Subcutaneous abdominal adipose tissue (tissue), 5 donors: ENCODE measurements around the gene GPR17.
A peak's percentile ranks its signal among the peaks of the same experiment; 100 is the strongest.

Experiments used
- H3K27ac ChIP-seq: one replicate; pipeline ENCODE4 v1.7.0; 2013; ENCODE audit warnings: low read depth, mild to moderate bottlenecking, inconsistent platforms, low read length, moderate library complexity
- H3K27me3 ChIP-seq, 5 donors: one replicate each; pipeline ENCODE4 v1.7.0; 2013; ENCODE audit warnings: low read length in 5 of 5, inconsistent platforms in 1 of 5; ENCODE audit not compliant: control insufficient read depth in 5 of 5, insufficient read depth in 4 of 5
- H3K36me3 ChIP-seq, 5 donors: one replicate each; pipeline ENCODE4 v1.7.0; 2013; ENCODE audit warnings: low read length in 5 of 5; ENCODE audit not compliant: control insufficient read depth in 5 of 5, insufficient read depth in 5 of 5
- H3K4me1 ChIP-seq, 5 donors: one replicate each; pipeline ENCODE4 v1.7.0; 2013; ENCODE audit warnings: low read length in 5 of 5, mild to moderate bottlenecking in 3 of 5, moderate library complexity in 1 of 5; ENCODE audit not compliant: control insufficient read depth in 5 of 5, insufficient read depth in 5 of 5
- H3K4me3 ChIP-seq, 5 donors: one replicate each; pipeline ENCODE4 v1.7.0; 2013; ENCODE audit warnings: low read length in 5 of 5, low read depth in 1 of 5
- H3K9ac ChIP-seq, 5 donors: one replicate each; pipeline ENCODE4 v1.7.0; 2013; ENCODE audit warnings: low read length in 5 of 5, mild to moderate bottlenecking in 4 of 5, moderate library complexity in 3 of 5
- H3K9me3 ChIP-seq, 5 donors: one replicate each; pipeline ENCODE4 v1.7.0; 2013; ENCODE audit warnings: low read length in 5 of 5; ENCODE audit not compliant: control insufficient read depth in 5 of 5
- donor health status: healthy.
- donor health status: healthy.
- donor health status: healthy.
- donor health status: healthy.
- donor health status: healthy.

GPR17 gene

GRCh38 chr2:127685410-127686080, 39.6 kb downstream of the GPR17 start:
- Histone ChIP-seq H3K4me3 (no peak overlapping the region), H3K27ac (no peak overlapping the region), H3K9ac (no peak overlapping the region), H3K27me3 (no peaks in the 10 kb centered on the region), H3K36me3 (no peaks in the 10 kb centered on the region), H3K9me3 (peaks cover 0 to 8% (median under 1%) of the 10 kb centered on the region in 5 donors), H3K4me1 (peaks cover 0 to 34% (median 23%) of the 10 kb centered on the region in 5 donors)

- Histone ChIP-seq H3K36me3 (no peaks in the 10 kb centered on the region), H3K4me1 (peaks cover 0 to 6% (median 6%) of the 10 kb centered on the region in 5 donors), H3K27ac (no peak overlapping the region), H3K9ac (no peak overlapping the region), H3K9me3 (peaks cover 0 to 10% (median 4%) of the 10 kb centered on the region in 5 donors), H3K27me3 (no peaks in the 10 kb centered on the region), H3K4me3 (no peak overlapping the region)
Observed at GRCh38 chr2:127688405-127688804, 42.5 kb downstream of the GPR17 start.

- Histone ChIP-seq H3K36me3 (no peaks in the 10 kb centered on the region), H3K9me3 (peaks cover 0 to 10% (median 4%) of the 10 kb centered on the region in 5 donors), H3K4me3 (no peak overlapping the region), H3K9ac (no peak overlapping the region), H3K4me1 (peaks cover 0 to 7% (median 5%) of the 10 kb centered on the region in 5 donors), H3K27me3 (no peaks in the 10 kb centered on the region), H3K27ac (no peak overlapping the region)
Observed at GRCh38 chr2:127690696-127691095, 44.7 kb downstream of the GPR17 start.

- H3K27me3 ChIP-seq: no peaks in the 10 kb centered on the region
- no peaks in the 10 kb centered on the region for H3K36me3 ChIP-seq
- peak overlapping the region; percentile 70 for H3K27ac ChIP-seq
- H3K4me3 ChIP-seq: peak overlapping the region in 2 of 5 donors; percentile 51 to 60
- H3K9ac ChIP-seq: peak overlapping the region in 1 of 5 donors; percentile 37
- peaks cover 0 to 9% (median 5%) of the 10 kb centered on the region in 5 donors for H3K4me1 ChIP-seq
- peaks cover 0 to 10% (median 4%) of the 10 kb centered on the region in 5 donors for H3K9me3 ChIP-seq
Observed at GRCh38 chr2:127694986-127695385, 49.0 kb downstream of the GPR17 start.

- Histone ChIP-seq H3K27ac (peak overlapping the region; percentile 70), H3K4me1 (peaks cover 2 to 15% (median 10%) of the 10 kb centered on the region in 5 donors), H3K9me3 (peaks cover 0 to 5% (median under 1%) of the 10 kb centered on the region in 5 donors), H3K9ac (peak overlapping the region in 1 of 5 donors; percentile 37), H3K4me3 (peak overlapping the region in 4 of 5 donors; percentile 51 to 60 (median 52)), H3K36me3 (no peaks in the 10 kb centered on the region), H3K27me3 (no peaks in the 10 kb centered on the region)
Observed at GRCh38 chr2:127695491-127696472, 49.8 kb downstream of the GPR17 start.

GRCh38 chr2:127697482-127698180, 51.7 kb downstream of the GPR17 start:
- Histone ChIP-seq H3K9me3 (no peaks in the 10 kb centered on the region), H3K9ac (no peak overlapping the region), H3K27me3 (no peaks in the 10 kb centered on the region), H3K4me1 (peaks cover 2 to 23% (median 21%) of the 10 kb centered on the region in 5 donors), H3K27ac (no peak overlapping the region), H3K4me3 (no peak overlapping the region), H3K36me3 (no peaks in the 10 kb centered on the region)

GRCh38 chr2:127698553-127699355, 52.8 kb downstream of the GPR17 start:
- no peaks in the 10 kb centered on the region for H3K27me3 ChIP-seq
- H3K36me3 ChIP-seq: peaks cover 0 to 4% (median 0%) of the 10 kb centered on the region in 5 donors
- no peaks in the 10 kb centered on the region for H3K9me3 ChIP-seq
- H3K9ac ChIP-seq: no peak overlapping the region
- H3K27ac ChIP-seq: no peak overlapping the region
- peaks cover 5 to 32% (median 32%) of the 10 kb centered on the region in 5 donors for H3K4me1 ChIP-seq
- H3K4me3 ChIP-seq: no peak overlapping the region

GRCh38 chr2:127700527-127701192, 54.7 kb downstream of the GPR17 start:
- peaks cover 5 to 45% (median 38%) of the 10 kb centered on the region in 5 donors for H3K4me1 ChIP-seq
- H3K9me3 ChIP-seq: no peaks in the 10 kb centered on the region
- peak overlapping the region; percentile 68 to 81 (median 79) for H3K9ac ChIP-seq
- H3K27me3 ChIP-seq: no peaks in the 10 kb centered on the region
- peak overlapping the region; percentile 93 for H3K27ac ChIP-seq
- H3K36me3 ChIP-seq: peaks cover 0 to 4% (median 0%) of the 10 kb centered on the region in 5 donors
- H3K4me3 ChIP-seq: peak overlapping the region; percentile 78 to 94 (median 88)
